ENCODE results near the gene VPS51. TPM values are rescaled to one million over a fixed set of nuclear protein-coding genes. Genes with fewer than 3 reads are reported as not detected.

The VPS51 gene
- total RNA-seq, 4 donors from 2014 or later, result 206 to 515 (median 266) TPM

DNA sequence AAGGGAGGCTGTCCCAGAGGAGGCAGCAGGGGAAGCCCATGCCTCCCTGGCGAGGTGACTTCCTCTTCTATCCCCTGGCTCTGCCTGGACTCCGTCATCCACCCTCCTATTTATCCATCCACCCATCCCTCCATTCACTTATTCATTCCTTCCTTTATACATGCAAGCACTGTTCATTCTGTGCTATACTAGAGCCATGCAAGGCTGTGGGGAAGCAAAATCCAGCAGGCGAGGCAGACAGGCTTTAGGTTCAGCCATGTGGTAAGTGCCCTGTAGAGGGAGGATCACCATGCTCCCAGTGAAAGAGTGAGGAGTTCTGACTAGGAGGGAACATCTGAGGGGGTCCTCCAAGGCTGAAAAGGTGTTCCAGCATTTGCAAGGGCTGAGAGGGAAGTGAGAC, 36.5 kb upstream of the VPS51 start:
- H3K36me3 ChIP-seq, result no peaks in the 10 kb centered on the region
- H3K27ac ChIP-seq, result no peak overlapping the region
- in situ Hi-C loops (cut with MboI; ENCODE audit: low sequenced_read_pairs in 4 of 4) (no loop called here), intact Hi-C loops (cut with DNase I; ENCODE audit: low total_unique reads) (no loop called here)
- H3K9me3 ChIP-seq, result no peaks in the 10 kb centered on the region
- DNase-seq, result no peak
- ATAC-seq, result no peak
- no peaks in the 10 kb centered on the region for H3K4me1 ChIP-seq
- no peak overlapping the region for H3K4me3 ChIP-seq
- TF ChIP-seq, protein P1, sequence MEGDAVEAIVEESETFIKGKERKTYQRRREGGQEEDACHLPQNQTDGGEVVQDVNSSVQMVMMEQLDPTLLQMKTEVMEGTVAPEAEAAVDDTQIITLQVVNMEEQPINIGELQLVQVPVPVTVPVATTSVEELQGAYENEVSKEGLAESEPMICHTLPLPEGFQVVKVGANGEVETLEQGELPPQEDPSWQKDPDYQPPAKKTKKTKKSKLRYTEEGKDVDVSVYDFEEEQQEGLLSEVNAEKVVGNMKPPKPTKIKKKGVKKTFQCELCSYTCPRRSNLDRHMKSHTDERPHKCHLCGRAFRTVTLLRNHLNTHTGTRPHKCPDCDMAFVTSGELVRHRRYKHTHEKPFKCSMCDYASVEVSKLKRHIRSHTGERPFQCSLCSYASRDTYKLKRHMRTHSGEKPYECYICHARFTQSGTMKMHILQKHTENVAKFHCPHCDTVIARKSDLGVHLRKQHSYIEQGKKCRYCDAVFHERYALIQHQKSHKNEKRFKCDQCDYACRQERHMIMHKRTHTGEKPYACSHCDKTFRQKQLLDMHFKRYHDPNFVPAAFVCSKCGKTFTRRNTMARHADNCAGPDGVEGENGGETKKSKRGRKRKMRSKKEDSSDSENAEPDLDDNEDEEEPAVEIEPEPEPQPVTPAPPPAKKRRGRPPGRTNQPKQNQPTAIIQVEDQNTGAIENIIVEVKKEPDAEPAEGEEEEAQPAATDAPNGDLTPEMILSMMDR (IDR thresholded peaks at IDR 0.05 in 4 of 5, conservative IDR thresholded peaks at IDR 0.05 in 1 of 5), result no peak
- TF ChIP-seq POLR2A (IDR thresholded peaks at IDR 0.05), result no peak
- H3K27me3 ChIP-seq, result no peaks in the 10 kb centered on the region

DNA sequence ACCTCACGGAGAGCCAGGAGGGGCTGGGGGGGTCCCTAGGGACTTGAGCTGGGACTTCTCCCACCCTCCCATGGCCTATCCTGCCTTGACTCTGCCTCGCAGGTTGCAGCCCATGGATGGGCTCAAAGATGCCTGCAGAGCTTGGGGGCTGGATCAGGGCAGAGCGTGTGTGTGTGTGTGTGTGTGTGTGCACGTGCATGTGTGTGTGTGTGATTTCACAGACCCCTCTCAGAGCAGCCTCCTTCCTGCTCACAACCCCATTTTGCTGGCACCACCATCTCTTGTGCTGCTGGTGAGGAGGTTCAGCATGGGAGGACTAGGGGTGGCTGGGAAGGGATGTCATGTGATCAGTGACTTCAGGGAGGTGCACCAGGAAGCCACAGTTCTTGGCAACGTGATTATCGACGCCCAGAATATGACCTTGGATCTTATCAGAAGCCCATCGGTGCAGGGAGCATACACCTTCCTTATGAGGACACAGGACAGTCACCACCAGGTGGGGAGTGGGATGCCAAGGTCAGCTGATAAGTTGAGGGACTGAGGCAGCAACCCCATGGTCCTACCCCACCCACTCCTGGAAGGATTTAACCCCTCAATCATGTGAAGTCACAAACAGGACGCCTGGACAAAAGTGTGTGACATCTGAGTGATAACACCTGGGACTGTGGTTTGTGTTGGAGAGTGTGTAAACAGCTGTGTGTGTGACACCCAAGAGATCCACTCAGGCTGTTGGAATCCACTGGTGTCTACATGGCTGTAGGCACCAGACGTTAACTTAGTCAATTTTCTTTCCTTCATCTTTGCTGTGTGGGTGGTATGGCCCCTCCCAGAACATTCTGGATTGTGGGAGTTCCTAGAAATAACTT, 35.8 kb upstream of the VPS51 start:
- Histone ChIP-seq H3K4me3 (no peak overlapping the region), H3K4me1 (no peaks in the 10 kb centered on the region), H3K27me3 (no peaks in the 10 kb centered on the region), H3K36me3 (no peaks in the 10 kb centered on the region), H3K9me3 (no peaks in the 10 kb centered on the region), H3K27ac (no peak overlapping the region)
- ATAC-seq (no peak), DNase-seq (no peak)
- in situ Hi-C loops (cut with MboI; ENCODE audit: low sequenced_read_pairs in 4 of 4) (no loop called here), intact Hi-C loops (cut with DNase I; ENCODE audit: low total_unique reads) (no loop called here)
- TF ChIP-seq, protein P1 (IDR thresholded peaks at IDR 0.05 in 4 of 5, conservative IDR thresholded peaks at IDR 0.05 in 1 of 5), result no peak
- TF ChIP-seq POLR2A (IDR thresholded peaks at IDR 0.05), result no peak

DNA sequence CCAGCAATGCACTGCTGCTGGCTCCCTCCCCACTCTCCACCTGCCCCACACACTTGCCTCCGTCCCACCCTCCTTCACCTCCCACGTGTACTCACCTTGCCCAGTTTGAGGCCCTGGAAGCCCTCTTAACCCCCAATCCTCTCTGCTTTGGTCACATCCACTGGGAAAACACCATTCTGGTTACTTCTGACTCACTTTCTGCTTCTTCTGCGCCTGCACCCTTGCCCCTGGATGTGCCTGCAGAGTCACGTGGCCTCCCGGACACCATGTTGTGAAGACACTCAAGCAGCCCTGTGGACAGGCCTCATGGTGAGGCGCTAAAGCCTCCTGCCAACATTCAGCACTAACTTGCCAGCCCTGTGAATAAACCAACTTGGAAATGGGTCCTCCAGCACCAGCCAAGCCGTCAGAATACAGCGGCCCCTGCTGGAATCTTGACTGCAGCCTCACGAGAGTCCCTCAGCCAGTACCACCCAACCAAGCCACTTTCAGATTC, 35.1 kb upstream of the VPS51 start:
- Histone ChIP-seq H3K4me3 (no peak overlapping the region), H3K9me3 (no peaks in the 10 kb centered on the region), H3K36me3 (no peaks in the 10 kb centered on the region), H3K27me3 (no peaks in the 10 kb centered on the region), H3K27ac (no peak overlapping the region), H3K4me1 (no peaks in the 10 kb centered on the region)
- TF ChIP-seq, protein P1 (IDR thresholded peaks at IDR 0.05 in 4 of 5, conservative IDR thresholded peaks at IDR 0.05 in 1 of 5), result no peak
- TF ChIP-seq POLR2A (IDR thresholded peaks at IDR 0.05), result no peak
- intact Hi-C loops (cut with DNase I; ENCODE audit: low total_unique reads) (no loop called here), in situ Hi-C loops (cut with MboI; ENCODE audit: low sequenced_read_pairs in 4 of 4) (no loop called here)
- DNase-seq (no peak), ATAC-seq (no peak)

DNA sequence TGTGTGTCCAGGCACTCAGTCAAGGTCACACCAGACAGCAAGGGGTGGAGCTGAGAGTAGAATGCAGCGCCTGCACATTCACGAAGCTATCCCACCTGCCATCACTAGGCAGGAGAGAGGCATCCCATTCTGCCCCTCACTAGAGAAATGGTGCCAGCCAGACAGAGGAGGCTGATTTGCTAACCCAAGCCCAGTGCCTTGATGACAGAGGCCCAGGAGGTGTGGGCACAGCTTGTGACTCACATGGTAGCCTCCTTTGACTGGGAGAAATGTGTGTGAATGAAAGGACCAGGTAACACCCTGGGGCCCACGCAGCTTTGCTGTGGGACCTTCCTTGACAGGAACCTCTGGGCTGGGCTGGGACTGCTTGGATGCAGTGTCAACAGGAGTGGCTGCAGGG, 32.5 kb upstream of the VPS51 start:
- H3K9me3 ChIP-seq, result no peaks in the 10 kb centered on the region
- DNase-seq, result no peak
- no peak overlapping the region for H3K4me3 ChIP-seq
- in situ Hi-C loops (cut with MboI; ENCODE audit: low sequenced_read_pairs in 4 of 4) (no loop called here), intact Hi-C loops (cut with DNase I; ENCODE audit: low total_unique reads) (no loop called here)
- H3K36me3 ChIP-seq, result no peaks in the 10 kb centered on the region
- TF ChIP-seq POLR2A (IDR thresholded peaks at IDR 0.05), result no peak
- TF ChIP-seq, protein P1 (IDR thresholded peaks at IDR 0.05 in 4 of 5, conservative IDR thresholded peaks at IDR 0.05 in 1 of 5), result no peak
- no peaks in the 10 kb centered on the region for H3K4me1 ChIP-seq
- no peak for ATAC-seq
- H3K27me3 ChIP-seq, result no peaks in the 10 kb centered on the region
- H3K27ac ChIP-seq, result no peak overlapping the region

All from gastrocnemius medialis (tissue), 4 donors.